Esophagus squamous epithelium (tissue), 4 donors: ENCODE data around the gene EPHA6.

Source experiments
- POLR2A ChIP-seq, 4 donors: fragments of 450-650 bp; IDR thresholded peaks; one replicate each; pipeline ENCODE4 v1.6.1; 2017; ENCODE audit warnings: antibody characterized with exemption in 4 of 4, mild to moderate bottlenecking in 4 of 4, moderate library complexity in 3 of 4
- TF ChIP-seq, protein P1 (sequence below), 6 experiments: fragments of 450-650 bp in 4 of 6; fragments of 200-600 bp in 2 of 6; sonication (generic) in 2 of 6; IDR thresholded peaks; one replicate each; pipeline ENCODE4 v1.5.1; 2016 to 2019; ENCODE audit warnings: antibody characterized with exemption in 6 of 6, mild to moderate bottlenecking in 4 of 6, moderate library complexity in 4 of 6

DNA sequence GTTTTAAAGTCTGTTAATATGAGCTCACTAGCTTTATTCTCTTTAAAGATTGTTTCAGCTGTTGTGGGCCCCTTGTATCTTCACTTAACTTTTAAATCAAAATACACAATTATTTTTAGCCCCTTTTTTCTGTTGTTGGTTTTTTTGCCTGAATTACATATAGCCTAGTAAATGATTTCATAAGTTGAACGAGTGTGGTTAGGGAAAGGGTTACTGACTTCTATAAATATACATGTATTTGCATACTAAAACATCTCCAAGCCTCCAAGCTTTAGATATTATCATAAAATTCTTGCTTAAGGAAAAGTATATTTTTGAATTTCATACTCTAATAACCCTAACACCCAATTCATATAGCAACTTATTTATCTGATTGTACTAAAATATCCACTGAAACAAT is 877.0 kb downstream of the EPHA6 start:
- TF ChIP-seq, protein P1, sequence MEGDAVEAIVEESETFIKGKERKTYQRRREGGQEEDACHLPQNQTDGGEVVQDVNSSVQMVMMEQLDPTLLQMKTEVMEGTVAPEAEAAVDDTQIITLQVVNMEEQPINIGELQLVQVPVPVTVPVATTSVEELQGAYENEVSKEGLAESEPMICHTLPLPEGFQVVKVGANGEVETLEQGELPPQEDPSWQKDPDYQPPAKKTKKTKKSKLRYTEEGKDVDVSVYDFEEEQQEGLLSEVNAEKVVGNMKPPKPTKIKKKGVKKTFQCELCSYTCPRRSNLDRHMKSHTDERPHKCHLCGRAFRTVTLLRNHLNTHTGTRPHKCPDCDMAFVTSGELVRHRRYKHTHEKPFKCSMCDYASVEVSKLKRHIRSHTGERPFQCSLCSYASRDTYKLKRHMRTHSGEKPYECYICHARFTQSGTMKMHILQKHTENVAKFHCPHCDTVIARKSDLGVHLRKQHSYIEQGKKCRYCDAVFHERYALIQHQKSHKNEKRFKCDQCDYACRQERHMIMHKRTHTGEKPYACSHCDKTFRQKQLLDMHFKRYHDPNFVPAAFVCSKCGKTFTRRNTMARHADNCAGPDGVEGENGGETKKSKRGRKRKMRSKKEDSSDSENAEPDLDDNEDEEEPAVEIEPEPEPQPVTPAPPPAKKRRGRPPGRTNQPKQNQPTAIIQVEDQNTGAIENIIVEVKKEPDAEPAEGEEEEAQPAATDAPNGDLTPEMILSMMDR (IDR thresholded peaks at IDR 0.05) = no peak
- no peak for TF ChIP-seq POLR2A (IDR thresholded peaks at IDR 0.05)
